Gastrocnemius medialis (tissue), 4 donors: ENCODE results near the gene UPP1.

Experiments
- CTCF ChIP-seq, 5 experiments: fragments of 450-650 bp in 3 of 5; fragments of 200-600 bp in 2 of 5; sonication (generic) in 2 of 5; IDR thresholded peaks in 4 of 5; conservative IDR thresholded peaks in 1 of 5; 1 replicate in 4 of 5; 2 replicates in 1 of 5; pipeline ENCODE4 v1.5.1; 2016 to 2019; ENCODE audit warnings: antibody characterized with exemption in 5 of 5, mild to moderate bottlenecking in 3 of 5, moderate library complexity in 3 of 5
- POLR2A ChIP-seq, 2 donors: fragments of 450-650 bp; IDR thresholded peaks; one replicate each; pipeline ENCODE4 v1.6.1; 2017; ENCODE audit warnings: antibody characterized with exemption in 2 of 2, mild to moderate bottlenecking in 2 of 2, moderate library complexity in 2 of 2

GRCh38 chr7:48140001-48140681 is 51.1 kb downstream of the UPP1 start:
- TF ChIP-seq CTCF (IDR thresholded peaks at IDR 0.05 in 4 of 5, conservative IDR thresholded peaks at IDR 0.05 in 1 of 5), result no peak
- TF ChIP-seq POLR2A (IDR thresholded peaks at IDR 0.05), result no peak
